Measurements from ENCODE around the gene WDR4. TPM values are rescaled to one million over a fixed set of nuclear protein-coding genes. Genes with fewer than 3 reads are reported as not detected.

The WDR4 gene
- total RNA-seq, 1 experiment from 2014 or later = 35.3 TPM

DNA sequence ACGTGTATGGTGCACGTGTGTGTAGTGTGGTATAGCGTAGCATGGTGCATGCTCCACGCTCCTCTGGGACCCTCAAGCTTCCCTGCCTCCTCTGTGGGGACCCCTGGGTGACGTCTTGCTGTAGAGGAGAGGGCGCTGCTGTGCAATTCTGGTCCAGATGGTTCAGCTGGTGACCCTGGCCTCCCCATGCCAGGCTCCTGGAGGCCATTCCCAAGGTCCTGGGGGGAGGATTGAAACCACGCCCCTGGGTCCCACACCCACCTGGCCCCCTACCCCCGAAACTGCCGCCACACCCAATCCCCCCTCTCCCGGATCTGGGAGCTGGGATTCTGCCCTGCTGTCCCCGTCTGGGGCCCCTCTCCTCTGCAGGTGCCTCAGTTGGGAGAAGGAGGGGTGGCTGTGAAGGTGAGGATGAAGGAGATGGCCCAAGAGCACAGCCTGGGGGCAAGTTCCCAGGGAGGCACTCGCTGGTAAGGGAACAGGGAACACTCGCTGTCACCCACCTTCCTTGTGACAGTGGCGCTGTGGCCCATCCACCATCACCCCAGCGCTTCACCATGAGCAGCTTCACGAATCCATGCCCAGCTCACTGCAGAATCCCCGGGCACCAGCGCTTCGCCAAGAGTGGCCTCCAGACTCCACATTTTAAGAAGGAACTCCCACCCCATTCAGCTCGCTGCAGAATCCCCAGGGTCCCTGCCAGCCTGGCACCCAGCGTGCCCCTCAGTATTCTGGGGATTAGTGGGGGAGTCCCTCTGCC, 38.0 kb downstream of the WDR4 start:
- no peaks in the 10 kb centered on the region for H3K9me2 ChIP-seq (replicated peaks; ENCODE audit: low read length)
- H3K36me3 ChIP-seq (ENCODE audit: low read depth, low read length) = peaks cover 53% of the 10 kb centered on the region
- DNase-seq (no peak), ATAC-seq (no peak)
- CTCF ChIA-PET = no interaction called here
- H2AFZ ChIP-seq (ENCODE audit: low read length) = no peak overlapping the region
- H3K4me2 ChIP-seq (ENCODE audit: low read length) = no peak overlapping the region
- intact Hi-C loops (cut with micrococcal nuclease) = no loop called here
- TF ChIP-seq EZH2 (IDR thresholded peaks at IDR 0.05; ENCODE audit: low read length, unreplicated experiment) (no peak), EZH2phosphoT487 (IDR thresholded peaks at IDR 0.05; ENCODE audit: borderline replicate concordance, low read length) (no peak)
- TF ChIP-seq, protein P1, sequence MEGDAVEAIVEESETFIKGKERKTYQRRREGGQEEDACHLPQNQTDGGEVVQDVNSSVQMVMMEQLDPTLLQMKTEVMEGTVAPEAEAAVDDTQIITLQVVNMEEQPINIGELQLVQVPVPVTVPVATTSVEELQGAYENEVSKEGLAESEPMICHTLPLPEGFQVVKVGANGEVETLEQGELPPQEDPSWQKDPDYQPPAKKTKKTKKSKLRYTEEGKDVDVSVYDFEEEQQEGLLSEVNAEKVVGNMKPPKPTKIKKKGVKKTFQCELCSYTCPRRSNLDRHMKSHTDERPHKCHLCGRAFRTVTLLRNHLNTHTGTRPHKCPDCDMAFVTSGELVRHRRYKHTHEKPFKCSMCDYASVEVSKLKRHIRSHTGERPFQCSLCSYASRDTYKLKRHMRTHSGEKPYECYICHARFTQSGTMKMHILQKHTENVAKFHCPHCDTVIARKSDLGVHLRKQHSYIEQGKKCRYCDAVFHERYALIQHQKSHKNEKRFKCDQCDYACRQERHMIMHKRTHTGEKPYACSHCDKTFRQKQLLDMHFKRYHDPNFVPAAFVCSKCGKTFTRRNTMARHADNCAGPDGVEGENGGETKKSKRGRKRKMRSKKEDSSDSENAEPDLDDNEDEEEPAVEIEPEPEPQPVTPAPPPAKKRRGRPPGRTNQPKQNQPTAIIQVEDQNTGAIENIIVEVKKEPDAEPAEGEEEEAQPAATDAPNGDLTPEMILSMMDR (conservative IDR thresholded peaks at IDR 0.05; ENCODE audit: low read depth, low read length) = no peak
- no peaks in the 10 kb centered on the region for H3K9me3 ChIP-seq (ENCODE audit: low read length)
- BruUV-seq (replicated peaks) = no TSS peak
- H3K27me3 ChIP-seq (ENCODE audit: low read length) = no peaks in the 10 kb centered on the region
- POLR2A ChIA-PET (ENCODE audit: unreplicated experiment) = no interaction called here
- H4K20me1 ChIP-seq (ENCODE audit: low read length) = peaks cover 19% of the 10 kb centered on the region
- H3K27ac ChIP-seq (ENCODE audit: low read length) = no peak overlapping the region
- H3K4me3 ChIP-seq (ENCODE audit: low read length) = no peak overlapping the region
- no peaks in the 10 kb centered on the region for H3F3A ChIP-seq (ENCODE audit: low read length, unreplicated experiment)
- H3K79me2 ChIP-seq (ENCODE audit: low read length) = peaks cover 31% of the 10 kb centered on the region; the same call in 1 of the 2 replicates
- H3K9ac ChIP-seq (ENCODE audit: low read length) = no peak overlapping the region
- H3K4me1 ChIP-seq (ENCODE audit: insufficient read depth, low read length) = no peaks in the 10 kb centered on the region

DNA sequence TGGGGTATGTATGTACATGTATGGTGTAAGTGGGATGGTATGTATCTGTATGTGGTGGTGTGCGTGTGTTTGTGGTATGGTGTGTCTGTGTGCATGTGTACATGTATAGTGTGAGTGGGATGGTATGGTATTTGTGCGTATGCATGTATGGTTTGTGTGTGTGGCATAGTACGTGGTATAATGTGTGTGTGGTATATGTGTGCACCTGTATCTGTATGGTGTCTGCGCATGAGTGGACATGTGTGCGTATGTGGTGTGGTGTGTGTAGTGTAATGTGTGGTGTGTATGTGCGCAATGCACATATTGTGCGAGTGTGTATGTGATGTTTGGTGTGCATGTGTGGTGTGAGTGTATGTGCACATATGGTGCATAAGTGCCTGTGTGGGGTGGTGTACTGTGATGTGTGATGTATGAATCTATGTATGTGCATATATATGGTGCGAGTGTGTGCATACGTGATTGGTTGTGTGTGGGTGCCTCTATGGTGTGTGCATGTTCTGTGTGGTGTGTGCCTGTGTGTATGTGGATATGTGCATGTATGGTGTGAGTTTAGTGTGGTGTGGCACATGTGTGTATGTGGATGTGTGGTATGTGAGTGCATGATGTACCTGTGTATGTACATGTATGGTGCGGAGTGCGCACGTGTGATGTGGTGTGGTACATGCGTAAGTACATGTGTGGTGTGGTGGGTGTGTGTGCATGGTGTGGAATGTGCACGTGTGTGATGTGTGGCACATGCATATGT, 38.8 kb downstream of the WDR4 start:
- DNase-seq = no peak
- no peaks in the 10 kb centered on the region for H3K27me3 ChIP-seq (ENCODE audit: low read length)
- no peaks in the 10 kb centered on the region for H3K4me1 ChIP-seq (ENCODE audit: insufficient read depth, low read length)
- no peaks in the 10 kb centered on the region for H3K9me3 ChIP-seq (ENCODE audit: low read length)
- peaks cover 23% of the 10 kb centered on the region; the same call in 1 of the 2 replicates for H3K79me2 ChIP-seq (ENCODE audit: low read length)
- no peak overlapping the region for H2AFZ ChIP-seq (ENCODE audit: low read length)
- no TSS peak for BruUV-seq (replicated peaks)
- H3F3A ChIP-seq (ENCODE audit: low read length, unreplicated experiment) = peaks cover 4% of the 10 kb centered on the region
- peaks cover 19% of the 10 kb centered on the region for H4K20me1 ChIP-seq (ENCODE audit: low read length)
- no peak for ATAC-seq
- ChIA-PET POLR2A (ENCODE audit: unreplicated experiment) (no interaction called here), CTCF (no interaction called here)
- H3K9ac ChIP-seq (ENCODE audit: low read length) = no peak overlapping the region
- no peaks in the 10 kb centered on the region for H3K9me2 ChIP-seq (replicated peaks; ENCODE audit: low read length)
- intact Hi-C loops (cut with micrococcal nuclease) = no loop called here
- peaks cover 47% of the 10 kb centered on the region for H3K36me3 ChIP-seq (ENCODE audit: low read depth, low read length)
- H3K27ac ChIP-seq (ENCODE audit: low read length) = no peak overlapping the region
- TF ChIP-seq, protein P1 (conservative IDR thresholded peaks at IDR 0.05; ENCODE audit: low read depth, low read length) = no peak
- H3K4me2 ChIP-seq (ENCODE audit: low read length) = no peak overlapping the region
- H3K4me3 ChIP-seq (ENCODE audit: low read length) = no peak overlapping the region

Measured in PC-3 (cell line).